GM20000 (cell line): ENCODE measurements around the gene PHF23.

Source experiments
- DNase-seq: peaks from one replicate; pipeline ENCODE4 v3.0.0; 2012; ENCODE audit warnings: low spot score
- CTCF ChIP-seq: IDR thresholded peaks from 2 replicates; pipeline ENCODE4 v1.5.1; 2012; ENCODE audit warnings: mild to moderate bottlenecking, control low read depth; ENCODE audit errors: extremely low read depth, missing control alignments

The PHF23 gene

DNA sequence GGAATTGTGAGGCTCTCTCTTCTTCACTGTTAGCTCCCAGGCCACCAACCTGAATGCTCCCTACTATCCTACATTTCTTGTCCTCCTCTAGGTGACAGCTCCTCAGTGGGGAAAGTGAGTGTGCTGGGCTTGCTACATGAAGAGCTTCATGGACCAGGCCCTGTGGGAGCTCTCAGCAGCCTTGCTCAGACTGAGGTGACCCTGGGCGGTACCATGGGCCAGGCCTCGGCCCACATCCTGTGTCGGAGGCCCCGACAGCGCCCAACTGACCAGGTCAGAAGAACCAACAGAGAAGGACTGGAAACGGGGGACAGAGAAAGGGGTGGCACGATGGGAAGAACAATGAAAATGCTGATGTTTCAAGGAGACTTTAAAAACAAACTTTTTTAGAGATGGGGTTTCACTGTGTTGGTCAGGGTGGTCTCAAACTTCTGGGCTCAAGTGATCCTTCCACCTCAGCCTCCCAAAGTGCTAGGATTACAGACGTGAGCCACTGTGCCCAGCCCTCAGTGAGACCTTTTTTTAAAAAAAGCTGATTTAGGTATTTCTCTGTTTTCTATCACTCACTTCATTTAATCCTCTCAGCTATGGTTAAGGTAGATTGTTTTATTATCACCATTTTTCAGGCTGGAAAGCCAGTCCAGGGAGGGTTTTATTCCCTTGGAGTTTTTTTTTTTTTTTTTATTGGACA is 17.7 kb upstream of the PHF23 start:
- TF ChIP-seq CTCF = no peak
- DNase-seq = no peak

GRCh38 chr17:7254511-7254910 is 15.3 kb upstream of the PHF23 start:
- no peak for TF ChIP-seq CTCF

GRCh38 chr17:7253082-7253481 is 13.8 kb upstream of the PHF23 start:
- TF ChIP-seq CTCF = no peak
- no peak for DNase-seq

More at GRCh38 chr17:7254511-7254910, 15.3 kb upstream of the PHF23 start:
- DNase-seq = no peak

DNA sequence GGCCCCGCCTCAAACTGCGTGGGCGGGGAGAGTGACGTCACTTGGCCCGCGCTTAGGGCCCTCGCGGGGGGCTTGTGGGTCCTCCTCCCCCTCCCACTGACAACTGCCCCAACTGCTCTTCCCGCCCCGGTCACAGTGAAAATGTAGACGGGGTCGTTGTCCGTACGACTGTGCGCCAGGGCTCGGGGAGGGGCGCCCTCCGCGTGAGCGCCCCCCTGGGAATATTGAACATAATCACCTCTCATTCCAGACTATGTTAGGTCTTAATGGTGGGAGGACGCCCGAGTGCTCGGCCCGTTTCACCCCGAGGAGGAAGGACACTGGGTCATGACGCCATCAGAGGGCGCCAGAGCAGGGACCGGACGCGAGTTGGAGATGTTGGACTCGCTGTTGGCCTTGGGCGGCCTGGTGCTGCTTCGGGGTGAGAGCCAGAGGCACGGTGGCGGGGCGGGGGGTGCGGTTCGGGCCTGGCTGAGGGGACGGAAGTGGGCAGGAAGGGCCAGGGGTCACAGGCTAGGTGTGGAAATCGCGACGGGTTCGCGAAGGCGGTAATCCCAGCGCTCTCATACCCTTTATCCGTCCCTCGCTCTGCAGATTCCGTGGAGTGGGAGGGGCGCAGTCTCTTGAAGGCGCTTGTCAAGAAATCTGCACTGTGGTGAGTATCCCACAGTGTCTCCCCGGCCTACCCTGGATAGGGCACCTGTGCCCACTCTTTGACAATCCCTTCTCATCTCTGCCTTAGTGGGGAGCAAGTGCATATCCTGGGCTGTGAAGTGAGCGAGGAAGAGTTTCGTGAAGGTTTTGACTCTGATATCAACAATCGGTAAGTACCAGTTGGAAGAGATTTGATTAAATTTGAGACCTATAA is 13.2 kb upstream of the PHF23 start, which contains the start of gene ELP5:
ELP5 (plus strand) TSS at position 40 of the 868 bp plus-strand sequence; CDS start at position 376, 336 bp downstream.
- peak; percentile 91 for DNase-seq
- TF ChIP-seq CTCF = peak; percentile 16

DNA sequence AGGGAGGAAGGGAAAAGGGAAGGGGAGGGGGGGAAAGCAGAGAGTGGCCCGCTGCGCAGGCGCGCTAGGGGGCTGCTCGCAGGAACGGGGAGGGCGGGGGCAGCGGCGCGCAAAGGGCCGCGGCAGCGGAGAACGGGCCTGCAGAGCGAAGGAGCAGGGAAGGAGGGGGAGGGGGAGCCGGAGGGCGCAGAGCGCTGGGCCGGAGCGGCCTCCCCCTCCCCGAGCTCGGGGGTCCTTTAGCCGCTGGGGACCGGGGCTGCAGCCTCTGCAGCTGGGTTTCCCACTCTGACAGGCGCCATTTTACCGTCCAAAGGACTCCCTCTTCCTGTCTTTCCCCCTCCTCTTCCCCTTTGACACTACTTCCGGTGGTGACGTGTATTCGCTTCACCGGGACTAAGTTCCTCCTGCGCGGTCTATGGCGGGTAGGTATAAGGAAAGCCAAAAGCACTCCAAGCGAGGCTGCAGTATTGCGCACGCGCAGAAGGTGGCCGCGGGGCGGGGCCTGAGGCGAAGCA is 12.5 kb upstream of the PHF23 start, which contains the start of gene CTDNEP1:
CTDNEP1 (minus strand) TSS at position 74 of the 515 bp plus-strand sequence. CDS start 438 bp downstream, outside the sequence.
- DNase-seq = peak; percentile 98
- no peak for TF ChIP-seq CTCF

- no peak for TF ChIP-seq CTCF
- DNase-seq = no peak
Observed at GRCh38 chr17:7250695-7251627, 11.7 kb upstream of the PHF23 start.
